K562 (cell line): ENCODE results near the gene DYRK1A. TPM values are rescaled to one million over a fixed set of nuclear protein-coding genes. Genes with fewer than 3 reads are reported as not detected.

ENCODE experiments used
- CC2D1A ChIP-seq: fragments of 450-650 bp; IDR thresholded peaks from 2 replicates; pipeline ENCODE4 v1.6.1; 2017; ENCODE audit warnings: mild to moderate bottlenecking
- HNRNPH1 ChIP-seq: fragments of 200-400 bp; formaldehyde crosslinking; optimal IDR thresholded peaks from 2 replicates; pipeline ENCODE3; 2017; ENCODE audit warnings: low read depth, mild to moderate bottlenecking, low read length, moderate library complexity
- MTA1 ChIP-seq: fragments of 450-650 bp; IDR thresholded peaks from 2 replicates; pipeline ENCODE4 v1.6.1; 2017; ENCODE audit warnings: borderline replicate concordance
- NFIX ChIP-seq: fragments of 250-450 bp; sonication (Bioruptor Pico); IDR thresholded peaks from 2 replicates; pipeline ENCODE4 v1.4.0; 2020; ENCODE audit warnings: low read depth, mild to moderate bottlenecking, moderate library complexity
- PKNOX1 ChIP-seq: fragments of 450-650 bp; IDR thresholded peaks from 2 replicates; pipeline ENCODE4 v1.6.1; 2016
- RBM34 ChIP-seq: fragments of 200-400 bp; formaldehyde crosslinking; IDR thresholded peaks from 2 replicates; pipeline ENCODE4 v1.6.1; 2018; ENCODE audit warnings: low read length, borderline replicate concordance; ENCODE audit not compliant: insufficient read depth
- TOE1 ChIP-seq, 2 experiments: fragments of 450-650 bp in 1 of 2; sonication (generic) in 1 of 2; formaldehyde crosslinking in 1 of 2; IDR thresholded peaks; 2 replicates each; pipeline versions ENCODE4 v1.7.1 to v1.8.0; 2016 to 2022; ENCODE audit warnings: borderline replicate concordance in 2 of 2, mild to moderate bottlenecking in 2 of 2, antibody characterized with exemption in 1 of 2, inconsistent platforms in 1 of 2, low read depth in 1 of 2, missing genetic modification reagents in 1 of 2, moderate library complexity in 1 of 2
- ZNF24 ChIP-seq: fragments of 450-650 bp; IDR thresholded peaks from 2 replicates; pipeline ENCODE4 v1.6.1; 2016
- ZNF57 ChIP-seq: fragments of 450-650 bp; formaldehyde crosslinking; IDR thresholded peaks from 2 replicates; pipeline ENCODE4 v1.4.0; 2020; ENCODE audit warnings: mild to moderate bottlenecking, moderate library complexity
- ZNF79 ChIP-seq: fragments of 250-450 bp; sonication (Bioruptor Pico); IDR thresholded peaks from 2 replicates; pipeline ENCODE4 v1.4.0; 2020; ENCODE audit warnings: low read depth, mild to moderate bottlenecking, moderate library complexity
- polyA plus RNA-seq, 8 experiments: library from polyadenylated mRNA; depleted of rRNA in 4 of 8; stranded (reverse) in 5 of 8; unstranded in 3 of 8; fragments of >200 nt; fragmentation: Nextera tagmentation in 2 of 8; fragmentation: Illumina TruSeq in 1 of 8; extraction: Ambion mirVana in 2 of 8; extraction: Trizol in 1 of 8; gene quantifications; 2 replicates each; pipeline versions ENCODE4 v1.2.1 to v1.2.3, GENCODE V29; 2011 to 2014; ENCODE audit warnings: inconsistent platforms in 1 of 8, missing spikeins in 1 of 8
- total RNA-seq, 7 experiments: library from RNA; depleted of rRNA in 6 of 7; stranded (reverse); fragments of >200 nt in 6 of 7; fragmentation: Illumina TruSeq in 2 of 7; extraction: Trizol in 2 of 7; gene quantifications; 2 replicates each; pipeline versions ENCODE4 v1.2.1 to v1.2.3, GENCODE V29; 2011 to 2021; ENCODE audit warnings: low replicate concordance in 1 of 7
- TF ChIP-seq, protein P1 (sequence below): sonication (generic); formaldehyde crosslinking; IDR thresholded peaks from 2 replicates; pipeline ENCODE4 v1.8.1; 2022; ENCODE audit warnings: missing genetic modification reagents
- TF ChIP-seq, protein P2 (sequence below): sonication (generic); formaldehyde crosslinking; IDR thresholded peaks from 2 replicates; pipeline ENCODE4 v1.8.0; 2022; ENCODE audit warnings: missing genetic modification reagents, mild to moderate bottlenecking, borderline replicate concordance
- TF ChIP-seq, protein P3 (sequence below), 3 experiments: IDR thresholded peaks in 2 of 3; conservative IDR thresholded peaks in 1 of 3; 2 replicates each; pipeline ENCODE4 v1.5.1; 2011 to 2012; ENCODE audit warnings: low read length in 3 of 3, mild to moderate bottlenecking in 3 of 3, control low read depth in 2 of 3, improper control_type of control experiment in 1 of 3, inconsistent platforms in 1 of 3, low read depth in 1 of 3, mixed read lengths in 1 of 3, moderate library complexity in 1 of 3; ENCODE audit not compliant: insufficient read depth in 2 of 3

Gene DYRK1A
- total and polyA plus RNA-seq, 9 of the 15 experiments (the other 6 are each of a cell fraction or from before 2014, with no cell fraction given), result 3.7 to 64.8 (median 42.3) TPM

DNA sequence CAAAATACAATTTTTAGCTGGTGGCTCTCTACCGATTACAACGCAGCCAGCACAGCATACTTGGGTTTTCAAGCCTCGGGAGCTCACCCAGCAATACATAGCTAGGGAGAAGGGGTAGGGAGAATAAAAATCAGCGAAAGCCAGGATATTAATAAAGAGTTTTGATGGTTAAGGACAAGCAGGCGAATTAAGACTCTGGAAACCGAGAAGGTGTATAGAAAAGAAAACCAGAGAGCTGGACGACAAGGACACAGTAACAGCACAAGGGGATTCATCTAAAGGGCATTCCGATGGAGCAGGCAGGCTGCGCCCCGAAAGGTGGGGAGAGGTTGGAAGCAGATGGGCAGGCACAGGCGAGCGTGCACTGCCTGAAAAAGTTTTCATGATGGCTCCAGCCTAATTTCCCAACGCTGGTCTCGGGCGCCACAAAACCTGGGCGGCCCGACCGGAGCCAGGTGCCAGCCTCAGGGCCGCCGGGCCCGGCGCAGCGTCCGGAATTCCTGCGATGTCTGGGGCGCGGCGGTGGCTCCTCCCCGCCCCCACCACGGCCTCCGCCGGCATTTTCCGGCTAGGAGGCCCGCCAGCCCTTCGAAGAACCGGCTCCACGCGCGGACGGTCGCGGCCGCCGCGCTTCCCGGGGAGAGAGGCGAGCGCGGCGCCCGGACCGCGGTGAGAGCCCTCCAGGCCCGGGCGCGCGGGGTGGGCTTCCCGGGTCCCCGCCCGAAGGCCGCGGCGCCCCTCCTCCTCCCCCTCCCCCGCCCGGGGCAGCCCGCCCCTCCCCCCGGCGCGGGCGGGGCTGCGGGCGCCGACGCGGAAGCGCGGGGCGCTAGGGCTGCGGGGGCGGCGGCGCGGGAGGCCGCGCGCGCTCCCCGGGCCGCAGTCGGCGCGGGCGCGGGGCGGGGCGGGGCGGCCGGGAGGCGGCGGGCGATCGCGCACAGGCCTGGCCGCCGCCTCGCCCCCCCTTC, 774 bp upstream of the DYRK1A start (continued):
- TF ChIP-seq TOE1 (IDR thresholded peaks at IDR 0.05; ENCODE audit: borderline replicate concordance) (peak; percentile 44; the same call in 1 of the 2 replicates), TOE1 (CRISPR knock-in tag; IDR thresholded peaks at IDR 0.05; ENCODE audit: borderline replicate concordance, low read depth) (no peak), ZNF24 (no peak; the same call in 1 of the 2 replicates), NFIX (CRISPR knock-in tag) (no peak), PKNOX1 (no peak), ZNF79 (no peak), ZNF57 (no peak), MTA1 (no peak), RBM34 (no peak), CC2D1A (peak; percentile 46), HNRNPH1 (no peak)
- TF ChIP-seq, protein P1, sequence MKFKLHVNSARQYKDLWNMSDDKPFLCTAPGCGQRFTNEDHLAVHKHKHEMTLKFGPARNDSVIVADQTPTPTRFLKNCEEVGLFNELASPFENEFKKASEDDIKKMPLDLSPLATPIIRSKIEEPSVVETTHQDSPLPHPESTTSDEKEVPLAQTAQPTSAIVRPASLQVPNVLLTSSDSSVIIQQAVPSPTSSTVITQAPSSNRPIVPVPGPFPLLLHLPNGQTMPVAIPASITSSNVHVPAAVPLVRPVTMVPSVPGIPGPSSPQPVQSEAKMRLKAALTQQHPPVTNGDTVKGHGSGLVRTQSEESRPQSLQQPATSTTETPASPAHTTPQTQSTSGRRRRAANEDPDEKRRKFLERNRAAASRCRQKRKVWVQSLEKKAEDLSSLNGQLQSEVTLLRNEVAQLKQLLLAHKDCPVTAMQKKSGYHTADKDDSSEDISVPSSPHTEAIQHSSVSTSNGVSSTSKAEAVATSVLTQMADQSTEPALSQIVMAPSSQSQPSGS (CRISPR knock-in tag), result no peak
- TF ChIP-seq, protein P2, sequence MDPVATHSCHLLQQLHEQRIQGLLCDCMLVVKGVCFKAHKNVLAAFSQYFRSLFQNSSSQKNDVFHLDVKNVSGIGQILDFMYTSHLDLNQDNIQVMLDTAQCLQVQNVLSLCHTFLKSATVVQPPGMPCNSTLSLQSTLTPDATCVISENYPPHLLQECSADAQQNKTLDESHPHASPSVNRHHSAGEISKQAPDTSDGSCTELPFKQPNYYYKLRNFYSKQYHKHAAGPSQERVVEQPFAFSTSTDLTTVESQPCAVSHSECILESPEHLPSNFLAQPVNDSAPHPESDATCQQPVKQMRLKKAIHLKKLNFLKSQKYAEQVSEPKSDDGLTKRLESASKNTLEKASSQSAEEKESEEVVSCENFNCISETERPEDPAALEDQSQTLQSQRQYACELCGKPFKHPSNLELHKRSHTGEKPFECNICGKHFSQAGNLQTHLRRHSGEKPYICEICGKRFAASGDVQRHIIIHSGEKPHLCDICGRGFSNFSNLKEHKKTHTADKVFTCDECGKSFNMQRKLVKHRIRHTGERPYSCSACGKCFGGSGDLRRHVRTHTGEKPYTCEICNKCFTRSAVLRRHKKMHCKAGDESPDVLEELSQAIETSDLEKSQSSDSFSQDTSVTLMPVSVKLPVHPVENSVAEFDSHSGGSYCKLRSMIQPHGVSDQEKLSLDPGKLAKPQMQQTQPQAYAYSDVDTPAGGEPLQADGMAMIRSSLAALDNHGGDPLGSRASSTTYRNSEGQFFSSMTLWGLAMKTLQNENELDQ, result no peak
- TF ChIP-seq, protein P3, sequence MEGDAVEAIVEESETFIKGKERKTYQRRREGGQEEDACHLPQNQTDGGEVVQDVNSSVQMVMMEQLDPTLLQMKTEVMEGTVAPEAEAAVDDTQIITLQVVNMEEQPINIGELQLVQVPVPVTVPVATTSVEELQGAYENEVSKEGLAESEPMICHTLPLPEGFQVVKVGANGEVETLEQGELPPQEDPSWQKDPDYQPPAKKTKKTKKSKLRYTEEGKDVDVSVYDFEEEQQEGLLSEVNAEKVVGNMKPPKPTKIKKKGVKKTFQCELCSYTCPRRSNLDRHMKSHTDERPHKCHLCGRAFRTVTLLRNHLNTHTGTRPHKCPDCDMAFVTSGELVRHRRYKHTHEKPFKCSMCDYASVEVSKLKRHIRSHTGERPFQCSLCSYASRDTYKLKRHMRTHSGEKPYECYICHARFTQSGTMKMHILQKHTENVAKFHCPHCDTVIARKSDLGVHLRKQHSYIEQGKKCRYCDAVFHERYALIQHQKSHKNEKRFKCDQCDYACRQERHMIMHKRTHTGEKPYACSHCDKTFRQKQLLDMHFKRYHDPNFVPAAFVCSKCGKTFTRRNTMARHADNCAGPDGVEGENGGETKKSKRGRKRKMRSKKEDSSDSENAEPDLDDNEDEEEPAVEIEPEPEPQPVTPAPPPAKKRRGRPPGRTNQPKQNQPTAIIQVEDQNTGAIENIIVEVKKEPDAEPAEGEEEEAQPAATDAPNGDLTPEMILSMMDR (IDR thresholded peaks at IDR 0.05 in 2 of 3, conservative IDR thresholded peaks at IDR 0.05 in 1 of 3; ENCODE audit: insufficient read depth in 2 of 3, low read depth in 1 of 3, low read length in 3 of 3), result no peak
